Measurements from ENCODE around the gene OR2T1. TPM values are rescaled to one million over a fixed set of nuclear protein-coding genes. Genes with fewer than 3 reads are reported as not detected.

The OR2T1 gene
- total RNA-seq: not detected

GRCh38 chr1:248402748-248403147 lies at the start of gene OR2T1:
TSS of gene OR2T1 (plus strand) at chr1:248403048. CDS start at chr1:248406148, 3,100 bp downstream.
- no peak within 1 kb of the TSS for H3K27ac Mint-ChIP-seq
- no peaks in the 10 kb centered on the region for H3K36me3 Mint-ChIP-seq (ENCODE audit: low read depth)
- H3K4me3 Mint-ChIP-seq: no peak within 1 kb of the TSS
- H3K4me1 Mint-ChIP-seq: no peaks in the 10 kb centered on the region
- ATAC-seq: no peak
- H3K27me3 Mint-ChIP-seq: no peaks in the 10 kb centered on the region
- intact Hi-C loops (cut with DNase I, micrococcal nuclease): loop anchor here in 1 of 2 experiments (5.0 kb wide), 2 partner anchors 215 to 405 kb away; no protein-coding TSS in a partner anchor
- CTCF ChIA-PET: interaction anchor here (1.6 kb wide), 1 partner anchor 8 kb away, joined by 3 read pairs; no protein-coding TSS in a partner anchor
- no peaks in the 10 kb centered on the region for H3K9me3 Mint-ChIP-seq (ENCODE audit: low read depth)
- no peak for DNase-seq
- POLR2A ChIA-PET: no interaction called here

GRCh38 chr1:248359415-248359814 lies 43.4 kb upstream of the OR2T1 start:
- ChIA-PET POLR2A (no interaction called here), CTCF (no interaction called here)
- DNase-seq: no peak
- Mint-ChIP-seq H3K27ac (no peak overlapping the region), H3K36me3 (ENCODE audit: low read depth) (no peaks in the 10 kb centered on the region), H3K4me1 (no peaks in the 10 kb centered on the region), H3K27me3 (peaks cover 5% of the 10 kb centered on the region), H3K9me3 (ENCODE audit: low read depth) (no peaks in the 10 kb centered on the region), H3K4me3 (no peak overlapping the region)
- no peak for ATAC-seq
- intact Hi-C loops (cut with DNase I, micrococcal nuclease): no loop called here

DNA sequence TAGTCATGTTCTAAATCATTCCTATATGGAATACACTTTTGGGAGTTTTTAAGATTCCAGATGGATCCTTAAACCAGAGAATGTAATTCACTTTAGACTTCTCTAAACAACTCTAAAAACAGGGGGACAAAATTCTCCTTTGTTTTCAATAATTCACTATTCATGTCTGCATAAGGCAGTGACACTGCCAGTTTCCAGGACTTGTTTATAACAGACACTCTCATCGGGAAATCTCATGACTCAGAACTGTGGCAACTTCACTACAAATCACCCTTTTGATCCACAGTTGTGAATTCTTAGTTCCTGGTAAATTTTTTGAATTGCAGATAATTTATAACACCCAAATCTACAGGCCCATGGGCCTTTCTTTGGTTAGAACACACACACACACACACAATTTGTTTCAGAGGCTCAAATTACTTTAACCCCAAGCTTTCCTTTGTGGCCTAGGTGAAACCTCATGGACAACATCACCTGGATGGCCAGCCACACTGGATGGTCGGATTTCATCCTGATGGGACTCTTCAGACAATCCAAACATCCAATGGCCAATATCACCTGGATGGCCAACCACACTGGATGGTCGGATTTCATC lies 41.6 kb upstream of the OR2T1 start, which contains the start of gene OR2T4:
Gene OR2T4, plus strand, starts transcription at position 545 of the 595 bp plus-strand sequence. Its CDS starts 0 bp downstream, at position 545.
- H3K4me1 Mint-ChIP-seq: no peaks in the 10 kb centered on the region
- intact Hi-C loops (cut with DNase I, micrococcal nuclease): no loop called here
- H3K36me3 Mint-ChIP-seq (ENCODE audit: low read depth): no peaks in the 10 kb centered on the region
- no peak within 1 kb of the TSS for H3K4me3 Mint-ChIP-seq
- no peaks in the 10 kb centered on the region for H3K9me3 Mint-ChIP-seq (ENCODE audit: low read depth)
- no peak for DNase-seq
- CTCF ChIA-PET: no interaction called here
- peaks cover 5% of the 10 kb centered on the region for H3K27me3 Mint-ChIP-seq
- POLR2A ChIA-PET: no interaction called here
- H3K27ac Mint-ChIP-seq: no peak within 1 kb of the TSS
- no peak for ATAC-seq

- POLR2A ChIA-PET: no interaction called here
- Mint-ChIP-seq H3K9me3 (ENCODE audit: low read depth) (no peaks in the 10 kb centered on the region), H3K27ac (no peak overlapping the region), H3K36me3 (ENCODE audit: low read depth) (no peaks in the 10 kb centered on the region), H3K4me3 (no peak overlapping the region), H3K4me1 (no peaks in the 10 kb centered on the region), H3K27me3 (peaks cover 4% of the 10 kb centered on the region)
- no peak for DNase-seq
- ATAC-seq: no peak
- CTCF ChIA-PET: no interaction called here
- intact Hi-C loops (cut with DNase I, micrococcal nuclease): no loop called here
These were observed 36.2 kb upstream of the OR2T1 start for GRCh38 chr1:248366609-248367008.

DNA sequence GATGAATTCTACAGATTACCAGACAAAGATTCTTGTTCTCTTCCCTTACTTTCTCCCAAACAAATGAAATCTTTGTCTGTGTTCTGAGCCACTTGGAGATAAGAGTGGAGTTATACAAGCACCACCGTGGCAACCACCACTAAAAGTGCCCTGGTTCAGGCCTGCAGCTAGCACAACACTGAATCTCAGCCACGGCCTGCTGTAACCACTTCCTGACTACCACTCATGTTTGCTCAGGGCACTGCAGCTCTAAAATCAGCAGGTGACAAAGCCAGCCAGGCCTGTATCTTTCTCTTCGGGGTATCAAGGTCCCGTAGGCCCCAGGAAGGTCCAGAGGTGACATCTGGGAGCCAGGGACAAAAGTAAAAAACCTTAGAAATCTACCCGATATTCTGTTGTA lies 30.5 kb upstream of the OR2T1 start:
- no peak overlapping the region for H3K4me3 Mint-ChIP-seq
- H3K27me3 Mint-ChIP-seq: no peaks in the 10 kb centered on the region
- no peak overlapping the region for H3K27ac Mint-ChIP-seq
- CTCF ChIA-PET: no interaction called here
- DNase-seq (no peak), ATAC-seq (no peak)
- intact Hi-C loops (cut with DNase I, micrococcal nuclease): no loop called here
- H3K9me3 Mint-ChIP-seq (ENCODE audit: low read depth): no peaks in the 10 kb centered on the region
- POLR2A ChIA-PET: no interaction called here
- H3K36me3 Mint-ChIP-seq (ENCODE audit: low read depth): no peaks in the 10 kb centered on the region
- H3K4me1 Mint-ChIP-seq: peaks cover 5% of the 10 kb centered on the region

DNA sequence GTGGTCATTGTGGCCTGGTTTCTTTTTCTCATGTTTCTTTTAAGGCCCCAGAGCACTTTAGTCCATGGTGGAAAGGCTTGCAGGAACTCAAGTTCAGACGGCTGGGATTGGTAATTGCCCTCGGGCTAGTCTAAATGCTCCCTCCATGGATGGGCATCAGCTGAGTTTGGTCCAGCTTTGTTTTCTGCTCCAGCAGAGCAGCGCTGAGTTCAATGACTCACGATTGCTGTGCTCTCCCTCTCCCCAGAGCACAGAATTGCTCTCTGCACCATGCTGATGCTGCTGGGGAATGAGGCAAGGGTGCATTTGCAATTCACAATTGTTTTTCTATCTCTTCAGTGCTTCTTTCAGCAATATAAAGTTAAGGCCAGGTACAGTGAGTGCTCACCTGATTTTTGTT lies 29.1 kb upstream of the OR2T1 start:
- no peak overlapping the region for H3K27ac Mint-ChIP-seq
- no peak for DNase-seq
- H3K4me1 Mint-ChIP-seq: peaks cover 5% of the 10 kb centered on the region
- H3K9me3 Mint-ChIP-seq (ENCODE audit: low read depth): no peaks in the 10 kb centered on the region
- no peaks in the 10 kb centered on the region for H3K27me3 Mint-ChIP-seq
- H3K4me3 Mint-ChIP-seq: no peak overlapping the region
- H3K36me3 Mint-ChIP-seq (ENCODE audit: low read depth): no peaks in the 10 kb centered on the region
- intact Hi-C loops (cut with DNase I, micrococcal nuclease): no loop called here
- ChIA-PET CTCF (no interaction called here), POLR2A (no interaction called here)
- no peak for ATAC-seq

GRCh38 chr1:248375446-248375845 lies 27.4 kb upstream of the OR2T1 start, which contains the start of gene OR2T6:
TSS of gene OR2T6 (plus strand) at chr1:248375746. CDS start at chr1:248387609, 11,863 bp downstream.
- no peak within 1 kb of the TSS for H3K4me3 Mint-ChIP-seq
- H3K4me1 Mint-ChIP-seq: peaks cover 5% of the 10 kb centered on the region
- POLR2A ChIA-PET: no interaction called here
- no peaks in the 10 kb centered on the region for H3K9me3 Mint-ChIP-seq (ENCODE audit: low read depth)
- CTCF ChIA-PET: no interaction called here
- H3K27ac Mint-ChIP-seq: no peak within 1 kb of the TSS
- no peaks in the 10 kb centered on the region for H3K27me3 Mint-ChIP-seq
- no peak for ATAC-seq
- no peak for DNase-seq
- intact Hi-C loops (cut with DNase I, micrococcal nuclease): no loop called here
- no peaks in the 10 kb centered on the region for H3K36me3 Mint-ChIP-seq (ENCODE audit: low read depth)

- ATAC-seq (no peak), DNase-seq (no peak)
- no peak overlapping the region for H3K27ac Mint-ChIP-seq
- no peaks in the 10 kb centered on the region for H3K27me3 Mint-ChIP-seq
- H3K4me3 Mint-ChIP-seq: no peak overlapping the region
- ChIA-PET CTCF (no interaction called here), POLR2A (interaction anchor here (0.6 kb wide), 1 partner anchor 146 kb away, joined by 4 read pairs; no protein-coding TSS in a partner anchor)
- H3K36me3 Mint-ChIP-seq (ENCODE audit: low read depth): no peaks in the 10 kb centered on the region
- intact Hi-C loops (cut with DNase I, micrococcal nuclease): no loop called here
- H3K4me1 Mint-ChIP-seq: peaks cover 5% of the 10 kb centered on the region
- no peaks in the 10 kb centered on the region for H3K9me3 Mint-ChIP-seq (ENCODE audit: low read depth)
These were observed 25.9 kb upstream of the OR2T1 start for GRCh38 chr1:248376916-248377315.

DNA sequence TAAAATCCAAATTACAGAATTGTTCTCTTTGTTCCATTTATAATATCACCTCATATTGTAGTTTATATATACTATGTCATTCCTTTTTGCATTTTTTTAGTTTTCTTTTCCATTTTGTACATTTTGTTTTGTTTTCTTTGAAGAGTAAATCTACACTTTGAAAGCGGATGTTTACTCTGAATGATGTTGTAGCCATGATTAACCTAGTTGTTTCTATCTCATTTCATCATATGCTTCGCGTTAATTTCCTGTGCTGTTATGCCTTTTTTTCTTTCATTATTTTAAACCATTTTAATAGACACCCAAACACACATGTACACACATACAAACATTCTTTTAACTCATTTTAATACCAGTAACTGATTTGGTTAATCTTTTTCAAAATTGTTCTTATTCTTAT lies 22.0 kb upstream of the OR2T1 start:
- H3K27ac Mint-ChIP-seq: no peak overlapping the region
- H3K36me3 Mint-ChIP-seq (ENCODE audit: low read depth): no peaks in the 10 kb centered on the region
- no peak for DNase-seq
- H3K9me3 Mint-ChIP-seq (ENCODE audit: low read depth): no peaks in the 10 kb centered on the region
- ChIA-PET POLR2A (no interaction called here), CTCF (interaction anchor here (0.6 kb wide), 1 partner anchor 23 kb away, joined by 3 read pairs; no protein-coding TSS in a partner anchor)
- H3K4me3 Mint-ChIP-seq: no peak overlapping the region
- intact Hi-C loops (cut with DNase I, micrococcal nuclease): no loop called here
- ATAC-seq: no peak
- H3K27me3 Mint-ChIP-seq: peaks cover 2% of the 10 kb centered on the region
- no peaks in the 10 kb centered on the region for H3K4me1 Mint-ChIP-seq

DNA sequence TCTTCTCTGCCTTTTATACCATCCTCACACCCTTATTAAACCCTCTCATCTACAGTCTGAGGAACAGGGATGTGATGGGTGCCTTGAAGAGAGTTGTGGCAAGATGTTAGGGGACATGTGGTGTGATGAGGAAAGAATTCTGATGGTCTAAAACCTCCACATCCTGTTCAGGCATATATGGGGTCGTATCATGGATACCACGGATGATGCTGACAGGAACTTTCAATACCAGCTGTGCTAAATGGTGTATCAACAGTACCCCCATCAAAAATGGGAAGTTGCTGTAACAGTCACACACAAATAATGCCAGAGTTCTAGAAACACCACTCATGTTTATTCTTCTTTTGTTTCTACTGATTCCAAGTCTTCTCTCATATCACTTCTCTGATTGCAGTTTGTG lies 14.4 kb upstream of the OR2T1 start:
- ATAC-seq: no peak
- no peaks in the 10 kb centered on the region for H3K4me1 Mint-ChIP-seq
- peaks cover 6% of the 10 kb centered on the region for H3K27me3 Mint-ChIP-seq
- ChIA-PET POLR2A (no interaction called here), CTCF (no interaction called here)
- no peak for DNase-seq
- H3K27ac Mint-ChIP-seq: no peak overlapping the region
- no peak overlapping the region for H3K4me3 Mint-ChIP-seq
- intact Hi-C loops (cut with DNase I, micrococcal nuclease): no loop called here
- no peaks in the 10 kb centered on the region for H3K36me3 Mint-ChIP-seq (ENCODE audit: low read depth)
- no peaks in the 10 kb centered on the region for H3K9me3 Mint-ChIP-seq (ENCODE audit: low read depth)

DNA sequence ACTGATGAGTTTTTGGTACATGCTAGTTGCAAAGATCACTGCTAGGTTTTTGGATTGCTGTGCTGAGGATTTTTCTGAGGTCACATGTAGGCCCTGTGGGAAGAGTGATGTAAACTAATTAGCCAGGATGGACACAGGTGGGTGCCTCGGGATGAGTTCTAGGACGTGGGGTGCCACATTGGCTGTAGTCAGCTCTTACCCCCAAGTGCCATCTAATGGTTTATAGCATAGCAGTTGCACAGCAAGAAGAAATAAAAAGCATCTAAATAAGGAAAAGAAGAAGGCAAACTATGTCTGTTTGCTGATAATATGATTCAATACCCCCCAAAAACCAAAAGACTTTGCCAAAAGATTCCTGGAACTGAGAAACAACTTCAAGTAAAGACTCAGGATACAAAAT lies 9.8 kb upstream of the OR2T1 start:
- intact Hi-C loops (cut with DNase I, micrococcal nuclease): no loop called here
- Mint-ChIP-seq H3K36me3 (ENCODE audit: low read depth) (no peaks in the 10 kb centered on the region), H3K9me3 (ENCODE audit: low read depth) (peaks cover 5% of the 10 kb centered on the region), H3K4me3 (no peak overlapping the region), H3K27me3 (peaks cover 7% of the 10 kb centered on the region), H3K27ac (no peak overlapping the region), H3K4me1 (no peaks in the 10 kb centered on the region)
- ATAC-seq: no peak
- no peak for DNase-seq
- ChIA-PET POLR2A (no interaction called here), CTCF (no interaction called here)

- H3K9me3 Mint-ChIP-seq (ENCODE audit: low read depth): no peaks in the 10 kb centered on the region
- no peaks in the 10 kb centered on the region for H3K27me3 Mint-ChIP-seq
- DNase-seq (no peak), ATAC-seq (no peak)
- POLR2A ChIA-PET: no interaction called here
- H3K4me1 Mint-ChIP-seq: no peaks in the 10 kb centered on the region
- intact Hi-C loops (cut with DNase I, micrococcal nuclease): loop anchor here (2.0 to 5.0 kb wide), 3 partner anchors 213 to 403 kb away; no protein-coding TSS in a partner anchor
- no peaks in the 10 kb centered on the region for H3K36me3 Mint-ChIP-seq (ENCODE audit: low read depth)
- no peak overlapping the region for H3K4me3 Mint-ChIP-seq
- H3K27ac Mint-ChIP-seq: no peak overlapping the region
- CTCF ChIA-PET: interaction anchor here (0.8 to 1.6 kb wide), 7 partner anchors 10 to 403 kb away, joined by 3 to 4 read pairs (median 4); no protein-coding TSS in a partner anchor
These were observed 1.2 kb downstream of the OR2T1 start for GRCh38 chr1:248404024-248404423.

Measured in activated CD4-positive, alpha-beta T cell treated with anti-CD3 and anti-CD28 coated beads for 36 hours (primary cell).